NCI-H1436 treated with DMSO at 0.1 percent for 48 hours (cell line): Measurements from ENCODE around the gene BRIP1.
"Not testable (repeated sequence)": the region's sequence is repeated elsewhere in the genome, so short reads cannot be mapped to it uniquely, and the experiment has no call there.

ENCODE experiments used
- DNase-seq: peaks from one replicate; lab custom pipeline; 2025; lab: John Stamatoyannopoulos, UW

Gene BRIP1

GRCh38 chr17:61827649-61828395, 35.5 kb downstream of the BRIP1 start:
- no peak for DNase-seq

- not testable (repeated sequence) for DNase-seq
Observed at GRCh38 chr17:61826866-61827265, 36.5 kb downstream of the BRIP1 start.

- not testable (repeated sequence) for DNase-seq
Observed at GRCh38 chr17:61826198-61826597, 37.1 kb downstream of the BRIP1 start.

- DNase-seq = no peak
Observed at GRCh38 chr17:61825448-61826137, 37.7 kb downstream of the BRIP1 start.

- DNase-seq = no peak
Observed at GRCh38 chr17:61822326-61823285, 40.7 kb downstream of the BRIP1 start.

- DNase-seq = no peak
Observed at GRCh38 chr17:61821655-61822054, 41.7 kb downstream of the BRIP1 start.

GRCh38 chr17:61819265-61819664, 44.1 kb downstream of the BRIP1 start:
- not testable (repeated sequence) for DNase-seq

- DNase-seq = no peak
Observed at GRCh38 chr17:61818225-61818624, 45.1 kb downstream of the BRIP1 start.

- no peak for DNase-seq
Observed at GRCh38 chr17:61817452-61817851, 45.9 kb downstream of the BRIP1 start.

GRCh38 chr17:61816538-61816937, 46.8 kb downstream of the BRIP1 start:
- DNase-seq = no peak

- DNase-seq = peak; percentile 36
Observed at GRCh38 chr17:61815863-61816503, 47.3 kb downstream of the BRIP1 start.

GRCh38 chr17:61814485-61814884, 48.8 kb downstream of the BRIP1 start:
- DNase-seq = no peak

GRCh38 chr17:61813211-61813610, 50.1 kb downstream of the BRIP1 start:
- no peak for DNase-seq

- DNase-seq = no peak
Observed at GRCh38 chr17:61812747-61813146, 50.6 kb downstream of the BRIP1 start.

GRCh38 chr17:61809816-61810392, 53.4 kb downstream of the BRIP1 start:
- peak; percentile 43 for DNase-seq

- no peak for DNase-seq
Observed at GRCh38 chr17:61808442-61808841, 54.9 kb downstream of the BRIP1 start.

- DNase-seq = no peak
Observed at GRCh38 chr17:61806936-61807335, 56.4 kb downstream of the BRIP1 start.

GRCh38 chr17:61806081-61806828, 57.1 kb downstream of the BRIP1 start:
- peak; percentile 69 for DNase-seq

- no peak for DNase-seq
Observed at GRCh38 chr17:61805399-61805798, 57.9 kb downstream of the BRIP1 start.

- DNase-seq = no peak
Observed at GRCh38 chr17:61803796-61804195, 59.5 kb downstream of the BRIP1 start.

GRCh38 chr17:61803216-61803615, 60.1 kb downstream of the BRIP1 start:
- no peak for DNase-seq
